Stimulated activated CD8-positive, alpha-beta memory T cell treated with anti-CD3 and anti-CD28 coated beads, Interleukin-12 subunit alpha, Interleukin-12 subunit beta, amount 100 ng/mL, for 24 hours (primary cell): Measurements from ENCODE around the gene PSTPIP2.

Source experiments
- DNase-seq: peaks from one replicate; pipeline ENCODE4 v3.0.0-alpha.2; 2020; ENCODE audit errors: extremely low read depth

The PSTPIP2 gene

DNA sequence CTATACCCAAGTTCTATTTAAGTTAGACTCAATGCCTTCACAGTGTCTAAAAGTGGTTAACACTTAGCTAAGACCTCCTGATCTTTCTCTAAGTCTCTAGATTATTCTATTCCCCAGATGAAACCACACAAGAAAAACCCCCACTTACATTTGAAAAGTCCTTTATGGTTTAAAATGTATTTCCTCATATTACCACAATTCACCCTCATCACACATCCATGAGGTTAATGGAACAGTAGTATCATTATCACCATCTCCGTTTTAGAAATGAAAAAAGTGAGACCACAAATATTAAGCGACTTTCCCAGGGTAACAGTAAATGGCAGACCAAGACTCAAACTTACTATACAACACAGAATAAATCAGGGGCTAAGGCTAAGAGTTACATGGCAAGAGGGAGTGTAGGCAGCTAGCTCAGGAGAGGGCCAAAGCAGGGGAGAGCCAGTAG lies 133.5 kb downstream of the PSTPIP2 start:
- DNase-seq, result no peak

DNA sequence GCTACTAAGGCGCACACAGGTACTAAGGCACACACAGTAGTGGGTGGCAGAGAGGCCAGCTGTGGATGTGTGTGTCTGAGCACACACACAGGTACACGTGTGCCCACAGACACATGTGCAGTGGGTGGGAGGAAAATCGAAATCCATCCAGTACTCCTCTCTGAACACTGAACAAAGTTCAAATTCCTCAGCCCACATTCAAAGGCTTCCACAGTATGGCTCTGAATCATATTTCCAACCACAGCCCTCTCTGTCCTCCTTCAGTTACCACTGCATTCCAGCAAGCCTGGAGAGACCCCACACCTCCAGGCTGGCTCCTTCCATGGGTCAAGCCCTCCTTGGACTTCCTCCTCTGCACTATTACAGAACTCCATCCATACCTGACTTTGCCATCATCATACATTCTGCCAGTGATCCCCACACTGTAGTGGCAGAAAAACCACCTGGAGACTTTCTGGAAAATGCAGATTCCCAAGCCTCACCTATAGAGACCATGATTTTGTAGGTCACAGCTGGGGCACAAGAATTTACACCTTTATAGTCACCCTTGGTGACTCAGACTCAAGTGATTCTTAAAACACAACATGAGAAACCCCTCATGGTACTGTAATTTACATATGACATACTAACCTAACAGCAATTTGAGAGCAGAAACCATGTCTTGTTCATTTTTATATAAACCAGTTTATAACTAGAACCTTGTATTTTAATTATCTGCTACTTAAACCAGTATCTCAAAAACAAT lies 136.3 kb downstream of the PSTPIP2 start:
- no peak for DNase-seq
